Activated T-helper 1 cell treated with anti-CD3 and anti-CD28 coated beads, Interleukin-12 subunit alpha, Interleukin-12 subunit beta, Interleukin-2, Interleukin-4 antibody, amounts not matched to agents 30 ng/mL and 10 ng/mL and 1 ng/mL, durations not matched to agents 14 hours and 24 hours and 36 hours (primary cell): ENCODE results near the gene PDE4C. TPM values are rescaled to one million over a fixed set of nuclear protein-coding genes. Genes with fewer than 3 reads are reported as not detected.

Experiments used
- DNase-seq: peaks from one replicate; pipeline ENCODE4 v3.0.0; 2021; ENCODE audit warnings: low spot score
- H3K27ac Mint-ChIP-seq: one replicate; pipeline ENCODE4 v1.8.0; 2021; ENCODE audit warnings: mild to moderate bottlenecking, mixed read lengths
- H3K27me3 Mint-ChIP-seq: one replicate; pipeline ENCODE4 v1.8.0; 2022; ENCODE audit warnings: mild to moderate bottlenecking, moderate library complexity, mixed read lengths; ENCODE audit not compliant: insufficient read depth
- H3K36me3 Mint-ChIP-seq: one replicate; pipeline ENCODE4 v1.8.0; 2021; ENCODE audit warnings: low read depth, mixed read lengths
- H3K4me1 Mint-ChIP-seq: one replicate; pipeline ENCODE4 v1.8.0; 2021; ENCODE audit warnings: low read depth, mixed read lengths
- H3K4me3 Mint-ChIP-seq: one replicate; pipeline ENCODE4 v1.8.0; 2021; ENCODE audit warnings: mild to moderate bottlenecking, moderate library complexity, mixed read lengths
- H3K9me3 Mint-ChIP-seq: one replicate; pipeline ENCODE4 v1.8.0; 2021; ENCODE audit warnings: mixed read lengths
- intact Hi-C: fragments of 100-400 bp; cut with micrococcal nuclease; formaldehyde crosslinking; loops from one replicate; pipeline ENCODE4 v1.15.1; 2024
- total RNA-seq: library from RNA; stranded (reverse); gene quantifications from 2 replicates; pipeline ENCODE4 v1.2.3, GENCODE V29; 2022

Gene PDE4C
- total RNA-seq, 1 donor from 2014 or later: not detected

- Mint-ChIP-seq H3K4me3 (no peak overlapping the region), H3K9me3 (no peaks in the 10 kb centered on the region), H3K36me3 (no peaks in the 10 kb centered on the region), H3K27me3 (peaks cover 12% of the 10 kb centered on the region), H3K27ac (no peak overlapping the region), H3K4me1 (no peaks in the 10 kb centered on the region)
- intact Hi-C loops: loop anchor here (2.0 to 5.0 kb wide), 2 partner anchors 25 to 88 kb away; no protein-coding TSS in a partner anchor
- no peak for DNase-seq
Observed at GRCh38 chr19:18249834-18250233, 23.6 kb upstream of the PDE4C start.

- H3K27me3 Mint-ChIP-seq: peaks cover 6% of the 10 kb centered on the region
- no peaks in the 10 kb centered on the region for H3K36me3 Mint-ChIP-seq
- no peaks in the 10 kb centered on the region for H3K9me3 Mint-ChIP-seq
- intact Hi-C loops: no loop called here
- H3K27ac Mint-ChIP-seq: no peak overlapping the region
- H3K4me3 Mint-ChIP-seq: no peak overlapping the region
- no peak for DNase-seq
- H3K4me1 Mint-ChIP-seq: no peaks in the 10 kb centered on the region
Observed at GRCh38 chr19:18245297-18245696, 19.1 kb upstream of the PDE4C start.

- Mint-ChIP-seq H3K27me3 (peaks cover 16% of the 10 kb centered on the region), H3K4me3 (no peak overlapping the region), H3K4me1 (no peaks in the 10 kb centered on the region), H3K27ac (no peak overlapping the region), H3K9me3 (no peaks in the 10 kb centered on the region), H3K36me3 (no peaks in the 10 kb centered on the region)
- intact Hi-C loops: no loop called here
- no peak for DNase-seq
Observed at GRCh38 chr19:18239303-18239702, 13.1 kb upstream of the PDE4C start.

GRCh38 chr19:18234194-18234593 is 8.0 kb upstream of the PDE4C start:
- no peaks in the 10 kb centered on the region for H3K36me3 Mint-ChIP-seq
- no peak for DNase-seq
- H3K4me3 Mint-ChIP-seq: no peak overlapping the region
- no peak overlapping the region for H3K27ac Mint-ChIP-seq
- no peaks in the 10 kb centered on the region for H3K9me3 Mint-ChIP-seq
- peaks cover 9% of the 10 kb centered on the region for H3K4me1 Mint-ChIP-seq
- peaks cover 44% of the 10 kb centered on the region for H3K27me3 Mint-ChIP-seq
- intact Hi-C loops: loop anchor here (5.0 kb wide), 1 partner anchor 42 kb away; the partner anchor contains the start of gene MPV17L2

GRCh38 chr19:18233224-18233825 is 7.1 kb upstream of the PDE4C start:
- H3K27ac Mint-ChIP-seq: no peak overlapping the region
- H3K36me3 Mint-ChIP-seq: no peaks in the 10 kb centered on the region
- intact Hi-C loops: loop anchor here (1.0 to 5.0 kb wide), 2 partner anchors 9 to 41 kb away; partner anchors contain the start of gene MPV17L2
- peaks cover 9% of the 10 kb centered on the region for H3K4me1 Mint-ChIP-seq
- H3K4me3 Mint-ChIP-seq: no peak overlapping the region
- peak; percentile 48 for DNase-seq
- H3K27me3 Mint-ChIP-seq: peaks cover 44% of the 10 kb centered on the region
- H3K9me3 Mint-ChIP-seq: no peaks in the 10 kb centered on the region

GRCh38 chr19:18232540-18233223 is 6.4 kb upstream of the PDE4C start:
- Mint-ChIP-seq H3K27ac (no peak overlapping the region), H3K4me3 (no peak overlapping the region), H3K27me3 (peaks cover 48% of the 10 kb centered on the region), H3K9me3 (no peaks in the 10 kb centered on the region), H3K4me1 (peaks cover 9% of the 10 kb centered on the region), H3K36me3 (no peaks in the 10 kb centered on the region)
- DNase-seq: no peak
- intact Hi-C loops: loop anchor here (1.0 to 5.0 kb wide), 2 partner anchors 8 to 40 kb away; partner anchors contain the start of gene MPV17L2

GRCh38 chr19:18231775-18232174 is 5.5 kb upstream of the PDE4C start:
- H3K4me3 Mint-ChIP-seq: no peak overlapping the region
- intact Hi-C loops: loop anchor here (5.0 kb wide), 1 partner anchor 39 kb away; the partner anchor contains the start of gene MPV17L2

GRCh38 chr19:18230941-18231734 is 4.9 kb upstream of the PDE4C start:
- peaks cover 58% of the 10 kb centered on the region for H3K27me3 Mint-ChIP-seq
- H3K4me3 Mint-ChIP-seq: no peak overlapping the region
- no peak for DNase-seq
- no peaks in the 10 kb centered on the region for H3K9me3 Mint-ChIP-seq
- H3K36me3 Mint-ChIP-seq: no peaks in the 10 kb centered on the region
- intact Hi-C loops: loop anchor here (5.0 kb wide), 1 partner anchor 39 kb away; the partner anchor contains the start of gene MPV17L2
- H3K4me1 Mint-ChIP-seq: peaks cover 9% of the 10 kb centered on the region
- no peak overlapping the region for H3K27ac Mint-ChIP-seq

More at GRCh38 chr19:18231775-18232174, 5.5 kb upstream of the PDE4C start:
- H3K36me3 Mint-ChIP-seq: no peaks in the 10 kb centered on the region
- no peaks in the 10 kb centered on the region for H3K9me3 Mint-ChIP-seq
- peaks cover 9% of the 10 kb centered on the region for H3K4me1 Mint-ChIP-seq
- H3K27me3 Mint-ChIP-seq: peaks cover 54% of the 10 kb centered on the region
- H3K27ac Mint-ChIP-seq: no peak overlapping the region
- DNase-seq: no peak

GRCh38 chr19:18229915-18230314 is 3.7 kb upstream of the PDE4C start:
- intact Hi-C loops: loop anchor here (1.0 to 5.0 kb wide), 3 partner anchors 21 to 162 kb away; partner anchors contain the start of gene MPV17L2
- Mint-ChIP-seq H3K27me3 (peaks cover 61% of the 10 kb centered on the region), H3K4me3 (no peak overlapping the region), H3K27ac (peak overlapping the region; percentile 44), H3K36me3 (no peaks in the 10 kb centered on the region), H3K9me3 (no peaks in the 10 kb centered on the region), H3K4me1 (peaks cover 9% of the 10 kb centered on the region)
- no peak for DNase-seq

- H3K27ac Mint-ChIP-seq: no peak overlapping the region
- peaks cover 3% of the 10 kb centered on the region for H3K36me3 Mint-ChIP-seq
- H3K9me3 Mint-ChIP-seq: no peaks in the 10 kb centered on the region
- H3K4me3 Mint-ChIP-seq: no peak overlapping the region
- no peak for DNase-seq
- H3K27me3 Mint-ChIP-seq: peaks cover 65% of the 10 kb centered on the region
- peaks cover 13% of the 10 kb centered on the region for H3K4me1 Mint-ChIP-seq
- intact Hi-C loops: loop anchor here (1.0 to 5.0 kb wide), 2 partner anchors 22 to 163 kb away; no protein-coding TSS in a partner anchor
Observed at GRCh38 chr19:18229474-18229873, 3.2 kb upstream of the PDE4C start.

- no peak for DNase-seq
Observed at GRCh38 chr19:18227781-18228271, 1.6 kb upstream of the PDE4C start.

GRCh38 chr19:18226956-18227780 is 930 bp upstream of the PDE4C start:
- no peak for DNase-seq
- Mint-ChIP-seq H3K9me3 (no peaks in the 10 kb centered on the region), H3K27ac (no peak overlapping the region), H3K27me3 (peaks cover 66% of the 10 kb centered on the region), H3K4me3 (no peak overlapping the region), H3K4me1 (peaks cover 9% of the 10 kb centered on the region), H3K36me3 (peaks cover 5% of the 10 kb centered on the region)
- intact Hi-C loops: loop anchor here (5.0 kb wide), 1 partner anchor 165 kb away; no protein-coding TSS in a partner anchor

More at GRCh38 chr19:18227781-18228271, 1.6 kb upstream of the PDE4C start:
- intact Hi-C loops: loop anchor here (5.0 kb wide), 1 partner anchor 164 kb away; no protein-coding TSS in a partner anchor
- peaks cover 5% of the 10 kb centered on the region for H3K36me3 Mint-ChIP-seq
- H3K27me3 Mint-ChIP-seq: peaks cover 68% of the 10 kb centered on the region
- H3K9me3 Mint-ChIP-seq: no peaks in the 10 kb centered on the region
- H3K4me3 Mint-ChIP-seq: no peak overlapping the region
- H3K4me1 Mint-ChIP-seq: peaks cover 13% of the 10 kb centered on the region
- H3K27ac Mint-ChIP-seq: no peak overlapping the region
